ACHN (cell line): ENCODE measurements around the gene FGGY.
"Not testable (repeated sequence)": the region's sequence is repeated elsewhere in the genome, so short reads cannot be mapped to it uniquely, and the experiment has no call there.

Experiments
- DNase-seq: peaks from one replicate; pipeline ENCODE4 v3.0.0-alpha.2; 2015
- in situ Hi-C: cut with HindIII; loops from 2 replicates; pipeline ENCODE4 v1.10.0; 2017; ENCODE audit warnings: low sequenced_read_pairs, low pct_ligation_motif_present, low pct_unique_long_range_greater_than_20kb

Gene FGGY

GRCh38 chr1:59705466-59706302 is 408.8 kb downstream of the FGGY start:
- in situ Hi-C loops, result no loop called here
- no peak for DNase-seq

- in situ Hi-C loops, result no loop called here
- no peak for DNase-seq
Measured at GRCh38 chr1:59706303-59706599, 409.4 kb downstream of the FGGY start.

- peak; percentile 65 for DNase-seq
- in situ Hi-C loops, result no loop called here
Measured at GRCh38 chr1:59707178-59707791, 410.4 kb downstream of the FGGY start.

- in situ Hi-C loops, result no loop called here
- no peak for DNase-seq
Measured at GRCh38 chr1:59709333-59709732, 412.4 kb downstream of the FGGY start.

- in situ Hi-C loops, DNase-seq: not testable (repeated sequence)
Measured at GRCh38 chr1:59710920-59711319, 414.0 kb downstream of the FGGY start.

- in situ Hi-C loops, result no loop called here
- DNase-seq, result no peak
Measured at GRCh38 chr1:59714219-59714618, 417.3 kb downstream of the FGGY start.

- no peak for DNase-seq
- in situ Hi-C loops, result no loop called here
Measured at GRCh38 chr1:59714966-59715365, 418.1 kb downstream of the FGGY start.

- in situ Hi-C loops, result no loop called here
- DNase-seq, result no peak
Measured at GRCh38 chr1:59716832-59717231, 419.9 kb downstream of the FGGY start.

- in situ Hi-C loops, result no loop called here
- peak; percentile 23 for DNase-seq
Measured at GRCh38 chr1:59718064-59718988, 421.4 kb downstream of the FGGY start.

GRCh38 chr1:59718989-59719360 is 422.1 kb downstream of the FGGY start:
- DNase-seq, result no peak
- in situ Hi-C loops, result no loop called here

- in situ Hi-C loops, result no loop called here
- no peak for DNase-seq
Measured at GRCh38 chr1:59720326-59721115, 423.6 kb downstream of the FGGY start.

- no peak for DNase-seq
- in situ Hi-C loops, result no loop called here
Measured at GRCh38 chr1:59730302-59730701, 433.4 kb downstream of the FGGY start.

- peak; percentile 73 for DNase-seq
- in situ Hi-C loops, result no loop called here
Measured at GRCh38 chr1:59730759-59731478, 434.0 kb downstream of the FGGY start.

- no peak for DNase-seq
- in situ Hi-C loops, result no loop called here
Measured at GRCh38 chr1:59731591-59731990, 434.7 kb downstream of the FGGY start.

GRCh38 chr1:59732214-59732955 is 435.5 kb downstream of the FGGY start:
- in situ Hi-C loops, result no loop called here
- no peak for DNase-seq

GRCh38 chr1:59733443-59734141 is 436.7 kb downstream of the FGGY start:
- in situ Hi-C loops, result no loop called here
- DNase-seq, result no peak

GRCh38 chr1:59735927-59736326 is 439.0 kb downstream of the FGGY start:
- DNase-seq, in situ Hi-C loops: not testable (repeated sequence)
